ENCODE measurements around the gene CCND1. TPM values are rescaled to one million over a fixed set of nuclear protein-coding genes. Genes with fewer than 3 reads are reported as not detected.

Gene CCND1
- total RNA-seq, 4 donors from 2014 or later, result 54.4 to 92.7 (median 62.0) TPM

DNA sequence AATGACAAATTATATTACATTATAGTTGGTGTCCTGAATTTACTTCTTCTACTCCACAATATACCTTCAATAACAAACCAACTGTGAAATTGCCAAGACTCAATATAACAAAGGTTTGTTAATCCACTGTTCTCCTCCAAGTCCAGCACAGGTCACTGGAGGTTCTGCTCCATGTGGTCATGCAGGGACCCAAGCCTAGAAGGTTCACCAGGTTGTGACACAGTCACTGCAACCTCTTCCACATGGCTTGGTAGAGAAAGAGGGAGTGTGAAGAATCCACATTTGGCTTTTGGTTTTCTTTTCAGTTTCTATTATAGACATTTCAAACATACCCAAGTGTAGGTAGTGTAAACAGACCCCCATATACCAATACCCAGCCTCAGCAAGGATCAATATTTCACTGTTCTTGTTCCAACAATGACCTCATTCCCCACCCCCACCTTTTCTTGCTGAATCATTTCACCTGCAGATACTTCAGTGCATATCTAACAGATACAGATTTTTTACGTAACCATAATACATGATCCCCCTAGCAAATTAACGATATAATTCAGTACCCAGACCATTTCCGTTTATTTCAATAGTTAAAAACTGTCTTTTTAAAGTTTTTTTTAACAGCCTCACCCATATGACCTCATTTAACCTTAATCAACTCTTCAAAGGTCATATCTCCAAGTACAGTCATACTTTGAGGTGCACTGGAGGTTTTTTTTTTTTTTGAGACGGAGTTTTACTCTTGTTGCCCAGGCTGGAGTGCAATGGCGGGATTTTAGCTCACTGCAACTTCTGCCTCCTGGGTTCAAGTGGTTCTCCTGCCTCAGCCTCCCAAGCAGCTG is 48.7 kb downstream of the CCND1 start:
- no peak for TF ChIP-seq EP300 (IDR thresholded peaks at IDR 0.05)
- no peak for TF ChIP-seq POLR2AphosphoS5 (IDR thresholded peaks at IDR 0.05)
- no peak for TF ChIP-seq POLR2A (IDR thresholded peaks at IDR 0.05; ENCODE audit: low read depth)
- TF ChIP-seq, protein P1, sequence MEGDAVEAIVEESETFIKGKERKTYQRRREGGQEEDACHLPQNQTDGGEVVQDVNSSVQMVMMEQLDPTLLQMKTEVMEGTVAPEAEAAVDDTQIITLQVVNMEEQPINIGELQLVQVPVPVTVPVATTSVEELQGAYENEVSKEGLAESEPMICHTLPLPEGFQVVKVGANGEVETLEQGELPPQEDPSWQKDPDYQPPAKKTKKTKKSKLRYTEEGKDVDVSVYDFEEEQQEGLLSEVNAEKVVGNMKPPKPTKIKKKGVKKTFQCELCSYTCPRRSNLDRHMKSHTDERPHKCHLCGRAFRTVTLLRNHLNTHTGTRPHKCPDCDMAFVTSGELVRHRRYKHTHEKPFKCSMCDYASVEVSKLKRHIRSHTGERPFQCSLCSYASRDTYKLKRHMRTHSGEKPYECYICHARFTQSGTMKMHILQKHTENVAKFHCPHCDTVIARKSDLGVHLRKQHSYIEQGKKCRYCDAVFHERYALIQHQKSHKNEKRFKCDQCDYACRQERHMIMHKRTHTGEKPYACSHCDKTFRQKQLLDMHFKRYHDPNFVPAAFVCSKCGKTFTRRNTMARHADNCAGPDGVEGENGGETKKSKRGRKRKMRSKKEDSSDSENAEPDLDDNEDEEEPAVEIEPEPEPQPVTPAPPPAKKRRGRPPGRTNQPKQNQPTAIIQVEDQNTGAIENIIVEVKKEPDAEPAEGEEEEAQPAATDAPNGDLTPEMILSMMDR (IDR thresholded peaks at IDR 0.05), result no peak
- H3K36me3 ChIP-seq, result no peaks in the 10 kb centered on the region
- peaks cover 6 to 9% (median 8%) of the 10 kb centered on the region in 4 donors for H3K4me1 ChIP-seq
- H3K27me3 ChIP-seq, result peaks cover 0 to 48% (median 0%) of the 10 kb centered on the region in 4 donors
- intact Hi-C loops (cut with DNase I), result loop anchor here (5.0 to 10.0 kb wide), 2 partner anchors 198 to 225 kb away; no protein-coding TSS in a partner anchor
- H3K4me3 ChIP-seq, result no peak overlapping the region
- no peak for DNase-seq (ENCODE audit: extremely low spot score)
- peaks cover 0 to 10% (median 0%) of the 10 kb centered on the region in 4 donors for H3K9me3 ChIP-seq
- H3K27ac ChIP-seq (replicated peaks in 1 of 4), result no peak overlapping the region
- WGBS, result 90% methylated on average over 5 of the region's 5 CpGs

GRCh38 chr11:69691463-69691862 is 50.5 kb downstream of the CCND1 start:
- 64% methylated on average over 2 of the region's 2 CpGs for WGBS
- intact Hi-C loops (cut with DNase I), result no loop called here
- H3K27ac ChIP-seq (replicated peaks in 1 of 4), result no peak overlapping the region
- H3K4me1 ChIP-seq, result no peaks in the 10 kb centered on the region
- H3K4me3 ChIP-seq, result no peak overlapping the region
- DNase-seq (ENCODE audit: extremely low spot score), result no peak
- H3K27me3 ChIP-seq, result peaks cover 0 to 47% (median 0%) of the 10 kb centered on the region in 4 donors
- H3K9me3 ChIP-seq, result peaks cover 0 to 10% (median 0%) of the 10 kb centered on the region in 4 donors
- TF ChIP-seq, protein P1 (IDR thresholded peaks at IDR 0.05), result no peak
- no peak for TF ChIP-seq POLR2AphosphoS5 (IDR thresholded peaks at IDR 0.05)
- TF ChIP-seq POLR2A (IDR thresholded peaks at IDR 0.05; ENCODE audit: low read depth), result no peak
- no peak for TF ChIP-seq EP300 (IDR thresholded peaks at IDR 0.05)
- H3K36me3 ChIP-seq, result no peaks in the 10 kb centered on the region

- H3K27ac ChIP-seq (replicated peaks in 1 of 4), result no peak overlapping the region
- TF ChIP-seq POLR2AphosphoS5 (IDR thresholded peaks at IDR 0.05), result no peak
- TF ChIP-seq, protein P1 (IDR thresholded peaks at IDR 0.05), result no peak
- no peak for TF ChIP-seq EP300 (IDR thresholded peaks at IDR 0.05)
- no peak for TF ChIP-seq POLR2A (IDR thresholded peaks at IDR 0.05; ENCODE audit: low read depth)
- H3K9me3 ChIP-seq, result peaks cover 0 to 10% (median 0%) of the 10 kb centered on the region in 4 donors
- no peaks in the 10 kb centered on the region for H3K4me1 ChIP-seq
- no peak overlapping the region for H3K4me3 ChIP-seq
- peaks cover 0 to 50% (median 2%) of the 10 kb centered on the region in 4 donors for H3K27me3 ChIP-seq
- DNase-seq (ENCODE audit: extremely low spot score), result no peak
- H3K36me3 ChIP-seq, result no peaks in the 10 kb centered on the region
- intact Hi-C loops (cut with DNase I), result no loop called here
Measured at GRCh38 chr11:69692422-69692821, 51.5 kb downstream of the CCND1 start.

DNA sequence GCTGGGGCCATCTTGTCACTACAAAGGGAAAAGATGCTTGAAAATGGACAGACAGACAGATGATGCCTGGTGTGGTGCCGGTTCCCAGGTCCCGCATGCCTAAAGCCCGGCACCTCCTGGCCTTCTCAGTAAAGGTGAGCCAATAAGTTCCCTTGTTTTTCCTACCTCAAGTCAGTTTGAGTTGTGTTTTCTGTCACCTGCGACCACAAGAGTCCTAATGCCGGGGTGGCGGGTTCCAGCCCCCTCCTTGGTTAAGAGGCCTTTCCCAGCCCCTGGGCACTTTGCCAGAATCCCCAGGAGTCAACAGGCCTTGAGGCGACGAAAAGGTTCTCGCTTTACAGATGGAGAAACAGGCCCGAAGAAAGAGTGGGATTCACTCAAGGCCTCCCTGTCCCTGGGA is 53.8 kb downstream of the CCND1 start:
- H3K9me3 ChIP-seq, result peaks cover 0 to 10% (median 0%) of the 10 kb centered on the region in 4 donors
- TF ChIP-seq POLR2A (IDR thresholded peaks at IDR 0.05; ENCODE audit: low read depth) (no peak), EP300 (IDR thresholded peaks at IDR 0.05) (no peak), POLR2AphosphoS5 (IDR thresholded peaks at IDR 0.05) (no peak)
- TF ChIP-seq, protein P1 (IDR thresholded peaks at IDR 0.05), result no peak
- DNase-seq (ENCODE audit: extremely low spot score), result no peak
- H3K27me3 ChIP-seq, result peaks cover 0 to 72% (median 2%) of the 10 kb centered on the region in 4 donors
- no peak overlapping the region for H3K27ac ChIP-seq (replicated peaks in 1 of 4)
- intact Hi-C loops (cut with DNase I), result no loop called here
- H3K4me1 ChIP-seq, result no peaks in the 10 kb centered on the region
- H3K36me3 ChIP-seq, result no peaks in the 10 kb centered on the region
- 82% methylated on average over 7 of the region's 10 CpGs for WGBS
- no peak overlapping the region for H3K4me3 ChIP-seq
